Type B pancreatic cell (in vitro differentiated cells): ENCODE measurements around the gene PDCD1LG2. TPM values are rescaled to one million over a fixed set of nuclear protein-coding genes. Genes with fewer than 3 reads are reported as not detected.
"Not testable (repeated sequence)": the region's sequence is repeated elsewhere in the genome, so short reads cannot be mapped to it uniquely, and the experiment has no call there.

Experiments used
- DNase-seq: peaks from one replicate; pipeline ENCODE4 v3.0.0; 2021; ENCODE audit warnings: mixed read lengths; ENCODE audit not compliant: unreplicated experiment; ENCODE audit errors: extremely low spot score
- H3K27ac Mint-ChIP-seq: 2 replicates; pipeline ENCODE4 v1.8.0; 2021; ENCODE audit warnings: mild to moderate bottlenecking, mixed read lengths
- H3K27me3 Mint-ChIP-seq: 2 replicates; pipeline ENCODE4 v1.8.0; 2021; ENCODE audit warnings: mixed read lengths
- H3K36me3 Mint-ChIP-seq: 2 replicates; pipeline ENCODE4 v1.8.0; 2021; ENCODE audit warnings: mixed read lengths
- H3K4me1 Mint-ChIP-seq: one replicate; pipeline ENCODE4 v1.8.0; 2021; ENCODE audit warnings: mixed read lengths; ENCODE audit not compliant: unreplicated experiment
- H3K4me3 Mint-ChIP-seq: 2 replicates; pipeline ENCODE4 v1.8.0; 2021; ENCODE audit warnings: mild to moderate bottlenecking, mixed read lengths
- H3K9me3 Mint-ChIP-seq: 2 replicates; pipeline ENCODE4 v1.8.0; 2021; ENCODE audit warnings: mixed read lengths
- CTCF ChIP-seq: fragments of 200-600 bp; sonication (generic); conservative IDR thresholded peaks from 2 replicates; pipeline ENCODE4 v1.5.0; 2021; ENCODE audit warnings: antibody characterized with exemption, mild to moderate bottlenecking
- long read RNA-seq: library from polyadenylated mRNA; unstranded; transcript quantifications from one replicate; pipeline ENCODE4 v2.0.0, GENCODE V29; 2020
- total RNA-seq: library from RNA; stranded (reverse); gene quantifications from 2 replicates; pipeline ENCODE4 v1.2.1, GENCODE V29; 2021; ENCODE audit warnings: low replicate concordance

The PDCD1LG2 gene
- total RNA-seq: not detected in 2 replicates
- long read RNA-seq: 0 reads

- H3K9me3 Mint-ChIP-seq: peaks cover 4% of the 10 kb centered on the region
- no peaks in the 10 kb centered on the region for H3K4me1 Mint-ChIP-seq
- no peaks in the 10 kb centered on the region for H3K36me3 Mint-ChIP-seq
- TF ChIP-seq CTCF: no peak
- DNase-seq: no peak
- no peak within 1 kb of the TSS for H3K27ac Mint-ChIP-seq
- no peaks in the 10 kb centered on the region for H3K27me3 Mint-ChIP-seq
- H3K4me3 Mint-ChIP-seq: no peak within 1 kb of the TSS
These were observed at the start of gene PDCD1LG2 for GRCh38 chr9:5510360-5510931. Gene PDCD1LG2 (plus strand): TSS chr9:5510531. CDS start chr9:5522547, 12,016 bp downstream.

GRCh38 chr9:5464831-5465330 is 45.5 kb upstream of the PDCD1LG2 start:
- not testable (repeated sequence) for H3K36me3 Mint-ChIP-seq, H3K27me3 Mint-ChIP-seq

GRCh38 chr9:5466005-5466404 is 44.3 kb upstream of the PDCD1LG2 start:
- Mint-ChIP-seq H3K36me3 (no peaks in the 10 kb centered on the region), H3K27ac (no peak overlapping the region), H3K4me1 (no peaks in the 10 kb centered on the region), H3K9me3 (no peaks in the 10 kb centered on the region), H3K4me3 (no peak overlapping the region), H3K27me3 (no peaks in the 10 kb centered on the region)
- no peak for DNase-seq
- TF ChIP-seq CTCF: no peak

More at GRCh38 chr9:5464831-5465330, 45.5 kb upstream of the PDCD1LG2 start:
- not testable (repeated sequence) for H3K4me1 Mint-ChIP-seq, H3K9me3 Mint-ChIP-seq, DNase-seq, H3K27ac Mint-ChIP-seq, H3K4me3 Mint-ChIP-seq

GRCh38 chr9:5466766-5467165 is 43.6 kb upstream of the PDCD1LG2 start:
- H3K9me3 Mint-ChIP-seq: no peaks in the 10 kb centered on the region
- TF ChIP-seq CTCF: no peak
- H3K36me3 Mint-ChIP-seq: no peaks in the 10 kb centered on the region
- no peaks in the 10 kb centered on the region for H3K27me3 Mint-ChIP-seq
- no peak for DNase-seq
- H3K4me3 Mint-ChIP-seq: no peak overlapping the region
- no peak overlapping the region for H3K27ac Mint-ChIP-seq
- no peaks in the 10 kb centered on the region for H3K4me1 Mint-ChIP-seq

GRCh38 chr9:5468850-5469249 is 41.5 kb upstream of the PDCD1LG2 start:
- no peaks in the 10 kb centered on the region for H3K4me1 Mint-ChIP-seq
- H3K4me3 Mint-ChIP-seq: no peak overlapping the region
- H3K9me3 Mint-ChIP-seq: no peaks in the 10 kb centered on the region
- TF ChIP-seq CTCF: no peak
- no peaks in the 10 kb centered on the region for H3K27me3 Mint-ChIP-seq
- no peak overlapping the region for H3K27ac Mint-ChIP-seq
- DNase-seq: no peak
- no peaks in the 10 kb centered on the region for H3K36me3 Mint-ChIP-seq

GRCh38 chr9:5470122-5470521 is 40.2 kb upstream of the PDCD1LG2 start:
- Mint-ChIP-seq H3K27me3 (no peaks in the 10 kb centered on the region), H3K27ac (no peak overlapping the region), H3K4me1 (no peaks in the 10 kb centered on the region), H3K9me3 (no peaks in the 10 kb centered on the region), H3K36me3 (no peaks in the 10 kb centered on the region), H3K4me3 (no peak overlapping the region)
- DNase-seq: no peak
- TF ChIP-seq CTCF: no peak
